Activated CD4-positive, alpha-beta T cell treated with anti-CD3 and anti-CD28 coated beads, Interleukin-2, amount 50 U/mL, for 48 hours (primary cell): Measurements from ENCODE around the gene LHFPL5.

Experiments used
- DNase-seq, 2 experiments: peaks; one replicate each; pipeline ENCODE4 v3.0.0-alpha.2; 2020

LHFPL5 gene

GRCh38 chr6:35857853-35858252, 52.7 kb downstream of the LHFPL5 start:
- no peak for DNase-seq

- no peak for DNase-seq
Measured at GRCh38 chr6:35859367-35859766, 54.2 kb downstream of the LHFPL5 start.
